WTC11 (cell line): ENCODE results near the gene LMAN2. TPM values are rescaled to one million over a fixed set of nuclear protein-coding genes. Genes with fewer than 3 reads are reported as not detected.

Experiments used
- ATAC-seq: fragments of 200-7000 bp; cut with Tn5 transposase; 2 replicates; pipeline ENCODE4 v1.10.0; 2021; ENCODE audit warnings: mild to moderate bottlenecking, moderate library complexity
- CTCF ChIA-PET: fragments of 300-600 bp; sonication (Branson Sonifier 250); formaldehyde crosslinking; loops from one replicate; lab custom pipeline; 2021; ENCODE audit warnings: antibody characterized with exemption; lab: Charles Lee
- POLR2A ChIA-PET: fragments of 350-600 bp; sonication (Branson Sonifier 250); formaldehyde crosslinking; loops from one replicate; lab custom pipeline; 2021; ENCODE audit warnings: antibody characterized with exemption; lab: Charles Lee
- DNase-seq: peaks from one replicate; pipeline ENCODE4 v3.0.0; 2021; ENCODE audit warnings: low spot score
- H3K27ac Mint-ChIP-seq: 2 replicates; pipeline ENCODE4 v1.8.0; 2021; ENCODE audit warnings: mixed read lengths
- H3K27me3 Mint-ChIP-seq: 2 replicates; pipeline ENCODE4 v1.8.0; 2021; ENCODE audit warnings: low read depth, mild to moderate bottlenecking, moderate library complexity, mixed read lengths
- H3K36me3 Mint-ChIP-seq: 2 replicates; pipeline ENCODE4 v1.8.0; 2021; ENCODE audit warnings: mixed read lengths
- H3K4me1 Mint-ChIP-seq: 2 replicates; pipeline ENCODE4 v1.8.0; 2022; ENCODE audit warnings: mixed read lengths
- H3K4me3 Mint-ChIP-seq: 2 replicates; pipeline ENCODE4 v1.8.0; 2021; ENCODE audit warnings: mild to moderate bottlenecking, moderate library complexity, mixed read lengths
- H3K9me3 Mint-ChIP-seq: 2 replicates; pipeline ENCODE4 v1.8.0; 2021; ENCODE audit warnings: mixed read lengths
- AFF4 ChIP-seq: sonication (generic); formaldehyde crosslinking; IDR thresholded peaks from 2 replicates; pipeline ENCODE4 v1.8.1; 2023; ENCODE audit warnings: mild to moderate bottlenecking, missing genetic modification reagents, borderline replicate concordance
- ARID4B ChIP-seq: sonication (generic); formaldehyde crosslinking; IDR thresholded peaks from 2 replicates; pipeline ENCODE4 v1.8.0; 2023; ENCODE audit warnings: missing genetic modification reagents, mild to moderate bottlenecking, borderline replicate concordance
- CBFB ChIP-seq: sonication (generic); formaldehyde crosslinking; IDR thresholded peaks from 2 replicates; pipeline ENCODE4 v1.8.1; 2022; ENCODE audit warnings: mild to moderate bottlenecking, low read depth, missing genetic modification reagents
- CTCF ChIP-seq: fragments of 200-600 bp; IDR thresholded peaks from 2 replicates; pipeline ENCODE4 v1.8.0; 2022; ENCODE audit warnings: antibody characterized with exemption
- ERG ChIP-seq: fragments of 250-450 bp; sonication (Bioruptor Pico); IDR thresholded peaks from 2 replicates; pipeline ENCODE4 v1.8.0; 2021; ENCODE audit warnings: mild to moderate bottlenecking
- ETV6 ChIP-seq: sonication (generic); formaldehyde crosslinking; IDR thresholded peaks from 2 replicates; pipeline ENCODE4 v1.8.1; 2022; ENCODE audit warnings: mild to moderate bottlenecking, missing genetic modification reagents
- FOXP1 ChIP-seq: sonication (generic); formaldehyde crosslinking; IDR thresholded peaks from 2 replicates; pipeline ENCODE4 v1.8.0; 2022; ENCODE audit warnings: missing genetic modification reagents, mild to moderate bottlenecking, moderate library complexity, borderline replicate concordance
- JAZF1 ChIP-seq: fragments of 250-450 bp; sonication (Bioruptor Pico); IDR thresholded peaks from 2 replicates; pipeline ENCODE4 v1.9.0; 2021; ENCODE audit warnings: moderate library complexity, mild to moderate bottlenecking, inconsistent platforms
- KAT7 ChIP-seq: sonication (generic); formaldehyde crosslinking; IDR thresholded peaks from 2 replicates; pipeline ENCODE4 v1.8.1; 2023; ENCODE audit warnings: missing genetic modification reagents, mild to moderate bottlenecking, borderline replicate concordance
- MAX ChIP-seq: sonication (generic); formaldehyde crosslinking; IDR thresholded peaks from 2 replicates; pipeline ENCODE4 v1.8.0; 2022; ENCODE audit warnings: mild to moderate bottlenecking, missing genetic modification reagents
- NFYB ChIP-seq: sonication (generic); formaldehyde crosslinking; conservative IDR thresholded peaks from 2 replicates; pipeline ENCODE4 v1.8.0; 2022; ENCODE audit warnings: low read depth, missing genetic modification reagents
- NR1H2 ChIP-seq: sonication (generic); formaldehyde crosslinking; IDR thresholded peaks from 2 replicates; pipeline ENCODE4 v1.9.0; 2021; ENCODE audit warnings: mild to moderate bottlenecking, moderate library complexity, missing genetic modification reagents
- OVOL2 ChIP-seq: fragments of 250-450 bp; sonication (Bioruptor Pico); IDR thresholded peaks from 2 replicates; pipeline ENCODE4 v1.9.0; 2021; ENCODE audit warnings: mild to moderate bottlenecking, borderline replicate concordance
- PRRX2 ChIP-seq: fragments of 250-450 bp; sonication (Bioruptor Pico); IDR thresholded peaks from 2 replicates; pipeline ENCODE4 v1.8.0; 2021; ENCODE audit warnings: mild to moderate bottlenecking
- SMAD4 ChIP-seq: sonication (generic); formaldehyde crosslinking; IDR thresholded peaks from 2 replicates; pipeline ENCODE4 v1.8.0; 2022; ENCODE audit warnings: mild to moderate bottlenecking, missing genetic modification reagents
- SP1 ChIP-seq: sonication (generic); formaldehyde crosslinking; conservative IDR thresholded peaks from 2 replicates; pipeline ENCODE4 v1.8.1; 2022; ENCODE audit warnings: missing genetic modification reagents
- TEAD4 ChIP-seq: sonication (generic); formaldehyde crosslinking; IDR thresholded peaks from 2 replicates; pipeline ENCODE4 v1.8.0; 2022; ENCODE audit warnings: mild to moderate bottlenecking, missing genetic modification reagents
- ZNF121 ChIP-seq: sonication (generic); formaldehyde crosslinking; IDR thresholded peaks from 2 replicates; pipeline ENCODE4 v1.8.0; 2023; ENCODE audit warnings: missing genetic modification reagents
- ZNF232 ChIP-seq: sonication (generic); formaldehyde crosslinking; IDR thresholded peaks from 2 replicates; pipeline ENCODE4 v1.8.0; 2022; ENCODE audit warnings: mild to moderate bottlenecking, missing genetic modification reagents
- ZNF263 ChIP-seq: sonication (generic); formaldehyde crosslinking; IDR thresholded peaks from 2 replicates; pipeline ENCODE4 v1.8.1; 2022; ENCODE audit warnings: low read depth, mild to moderate bottlenecking, moderate library complexity, missing genetic modification reagents
- ZNF396 ChIP-seq: fragments of 250-450 bp; sonication (Bioruptor Pico); IDR thresholded peaks from 2 replicates; pipeline ENCODE4 v1.8.0; 2021; ENCODE audit warnings: mild to moderate bottlenecking, moderate library complexity, borderline replicate concordance
- ZNF416 ChIP-seq: fragments of 250-450 bp; sonication (Bioruptor Pico); IDR thresholded peaks from 2 replicates; pipeline ENCODE4 v1.9.0; 2021; ENCODE audit warnings: mild to moderate bottlenecking, inconsistent platforms
- total RNA-seq: library from RNA; stranded (reverse); gene quantifications from 3 replicates; pipeline ENCODE4 v1.2.3, GENCODE V29; 2021

Gene LMAN2
- total RNA-seq, 1 experiment from 2014 or later, result 162 TPM

GRCh38 chr5:177290816-177291596 lies 60.5 kb downstream of the LMAN2 start:
- DNase-seq (no peak), ATAC-seq (no peak)
- CTCF ChIA-PET, result interaction anchor here (1.3 kb wide), 1 partner anchor 18 kb away, joined by 3 read pairs; no protein-coding TSS in a partner anchor
- H3K36me3 Mint-ChIP-seq, result peaks cover 83% of the 10 kb centered on the region
- TF ChIP-seq CTCF, result no peak
- TF ChIP-seq ARID4B (CRISPR knock-in tag), result no peak
- TF ChIP-seq PRRX2 (CRISPR knock-in tag), result no peak
- no peak for TF ChIP-seq ZNF263 (CRISPR knock-in tag)
- TF ChIP-seq ETV6 (CRISPR knock-in tag), result no peak
- TF ChIP-seq TEAD4 (CRISPR knock-in tag), result no peak
- TF ChIP-seq ZNF232, result no peak
- no peak for TF ChIP-seq ERG (CRISPR knock-in tag)
- TF ChIP-seq JAZF1 (CRISPR knock-in tag), result no peak
- TF ChIP-seq SMAD4 (CRISPR knock-in tag), result no peak
- no peak for TF ChIP-seq MAX (CRISPR knock-in tag)
- no peak for TF ChIP-seq ZNF396
- TF ChIP-seq KAT7 (CRISPR knock-in tag), result no peak
- TF ChIP-seq, all 79 proteins: peak for 0
- POLR2A ChIA-PET, result no interaction called here
- no peaks in the 10 kb centered on the region for H3K9me3 Mint-ChIP-seq
- H3K27me3 Mint-ChIP-seq, result no peaks in the 10 kb centered on the region
- peaks cover 1% of the 10 kb centered on the region; the same call in 1 of the 2 replicates for H3K4me1 Mint-ChIP-seq
- peak overlapping the region; percentile 23; the same call in 1 of the 2 replicates for H3K27ac Mint-ChIP-seq
- H3K4me3 Mint-ChIP-seq, result no peak overlapping the region

GRCh38 chr5:177288191-177288590 lies 63.3 kb downstream of the LMAN2 start:
- Mint-ChIP-seq H3K27ac (no peak overlapping the region), H3K4me3 (no peak overlapping the region), H3K27me3 (no peaks in the 10 kb centered on the region), H3K9me3 (no peaks in the 10 kb centered on the region), H3K36me3 (peaks cover 82% of the 10 kb centered on the region), H3K4me1 (no peaks in the 10 kb centered on the region)
- no peak for ATAC-seq
- no peak for DNase-seq
- ChIA-PET CTCF (no interaction called here), POLR2A (no interaction called here)
- TF ChIP-seq NFYB (CRISPR knock-in tag) (no peak), ZNF121 (no peak), CTCF (no peak), FOXP1 (CRISPR knock-in tag) (no peak), OVOL2 (CRISPR knock-in tag) (no peak), AFF4 (CRISPR knock-in tag) (no peak), SP1 (no peak), NR1H2 (CRISPR knock-in tag) (no peak), CBFB (CRISPR knock-in tag) (no peak), ZNF416 (no peak)
